ENCODE data around the gene NR6A1.
A peak's percentile ranks its signal among the peaks of the same experiment; 100 is the strongest.

Gene NR6A1

GRCh38 chr9:124720429-124721108 lies 50.5 kb downstream of the NR6A1 start:
- no peak for DNase-seq

GRCh38 chr9:124718928-124719327 lies 52.2 kb downstream of the NR6A1 start:
- DNase-seq, result no peak

GRCh38 chr9:124717597-124717996 lies 53.5 kb downstream of the NR6A1 start:
- DNase-seq, result no peak

GRCh38 chr9:124716808-124717207 lies 54.3 kb downstream of the NR6A1 start:
- DNase-seq, result peak; percentile 40

- no peak for DNase-seq
Measured at GRCh38 chr9:124710766-124711165, 60.3 kb downstream of the NR6A1 start.

GRCh38 chr9:124709292-124709690 lies 61.8 kb downstream of the NR6A1 start:
- DNase-seq, result no peak

- no peak for DNase-seq
Measured at GRCh38 chr9:124708633-124709291, 62.3 kb downstream of the NR6A1 start.

GRCh38 chr9:124708074-124708473 lies 63.0 kb downstream of the NR6A1 start:
- DNase-seq, result no peak

- no peak for DNase-seq
Measured at GRCh38 chr9:124707666-124708065, 63.4 kb downstream of the NR6A1 start.

GRCh38 chr9:124706685-124707084 lies 64.4 kb downstream of the NR6A1 start:
- no peak for DNase-seq

GRCh38 chr9:124699575-124699974 lies 71.5 kb downstream of the NR6A1 start:
- DNase-seq, result no peak

- no peak for DNase-seq
Measured at GRCh38 chr9:124698265-124698664, 72.8 kb downstream of the NR6A1 start.

GRCh38 chr9:124697326-124698200 lies 73.5 kb downstream of the NR6A1 start:
- DNase-seq, result no peak

GRCh38 chr9:124696101-124696500 lies 75.0 kb downstream of the NR6A1 start:
- no peak for DNase-seq

- DNase-seq, result no peak
Measured at GRCh38 chr9:124695280-124695890, 75.7 kb downstream of the NR6A1 start.

GRCh38 chr9:124694414-124695279 lies 76.5 kb downstream of the NR6A1 start:
- DNase-seq, result no peak

- DNase-seq, result no peak
Measured at GRCh38 chr9:124693403-124693802, 77.7 kb downstream of the NR6A1 start.

GRCh38 chr9:124688238-124688904 lies 82.7 kb downstream of the NR6A1 start:
- DNase-seq, result no peak

GRCh38 chr9:124686918-124687317 lies 84.2 kb downstream of the NR6A1 start:
- no peak for DNase-seq

- DNase-seq, result no peak
Measured at GRCh38 chr9:124685217-124685616, 85.9 kb downstream of the NR6A1 start.

- no peak for DNase-seq
Measured at GRCh38 chr9:124684169-124684568, 86.9 kb downstream of the NR6A1 start.

- no peak for DNase-seq
Measured at GRCh38 chr9:124683043-124683442, 88.1 kb downstream of the NR6A1 start.

All from activated CD4-positive, alpha-beta T cell treated with anti-CD3 and anti-CD28 coated beads for 48 hours (primary cell).